C4-2B (cell line): Measurements from ENCODE around the gene MPP2.
"Not testable (repeated sequence)": the region's sequence is repeated elsewhere in the genome, so short reads cannot be mapped to it uniquely, and the experiment has no call there.

Source experiments
- H3K27ac ChIP-seq: fragments of 450-650 bp; 2 replicates; pipeline ENCODE4 v1.5.1; 2017
- ZFX ChIP-seq: fragments of 450-650 bp; IDR thresholded peaks from 2 replicates; pipeline ENCODE4 v1.6.1; 2017
- TF ChIP-seq, protein P1 (sequence below): fragments of 450-650 bp; conservative IDR thresholded peaks from 2 replicates; pipeline ENCODE4 v1.5.1; 2017; ENCODE audit warnings: mild to moderate bottlenecking

Gene MPP2

DNA sequence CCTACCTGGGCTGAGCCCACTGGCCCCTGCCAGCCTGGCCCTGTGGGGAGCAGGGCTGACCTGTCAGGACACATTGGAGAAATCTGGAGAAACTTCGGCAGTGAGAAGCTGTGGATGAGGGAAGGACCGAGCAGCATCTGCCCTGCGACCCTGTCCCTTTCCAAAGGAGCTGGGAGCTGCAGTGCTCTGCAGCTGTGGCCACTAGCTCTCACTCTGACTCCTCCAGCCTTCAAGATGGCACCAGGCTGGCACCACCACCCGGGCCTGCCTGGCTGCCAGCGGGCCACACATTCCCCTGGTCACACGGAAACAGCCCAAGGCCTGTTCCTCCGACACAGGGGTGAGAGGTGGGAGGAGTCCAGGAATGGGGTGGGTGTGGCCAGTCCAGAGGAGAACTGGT lies 30.3 kb downstream of the MPP2 start:
- H3K27ac ChIP-seq = no peak overlapping the region
- TF ChIP-seq ZFX = no peak
- TF ChIP-seq, protein P1, sequence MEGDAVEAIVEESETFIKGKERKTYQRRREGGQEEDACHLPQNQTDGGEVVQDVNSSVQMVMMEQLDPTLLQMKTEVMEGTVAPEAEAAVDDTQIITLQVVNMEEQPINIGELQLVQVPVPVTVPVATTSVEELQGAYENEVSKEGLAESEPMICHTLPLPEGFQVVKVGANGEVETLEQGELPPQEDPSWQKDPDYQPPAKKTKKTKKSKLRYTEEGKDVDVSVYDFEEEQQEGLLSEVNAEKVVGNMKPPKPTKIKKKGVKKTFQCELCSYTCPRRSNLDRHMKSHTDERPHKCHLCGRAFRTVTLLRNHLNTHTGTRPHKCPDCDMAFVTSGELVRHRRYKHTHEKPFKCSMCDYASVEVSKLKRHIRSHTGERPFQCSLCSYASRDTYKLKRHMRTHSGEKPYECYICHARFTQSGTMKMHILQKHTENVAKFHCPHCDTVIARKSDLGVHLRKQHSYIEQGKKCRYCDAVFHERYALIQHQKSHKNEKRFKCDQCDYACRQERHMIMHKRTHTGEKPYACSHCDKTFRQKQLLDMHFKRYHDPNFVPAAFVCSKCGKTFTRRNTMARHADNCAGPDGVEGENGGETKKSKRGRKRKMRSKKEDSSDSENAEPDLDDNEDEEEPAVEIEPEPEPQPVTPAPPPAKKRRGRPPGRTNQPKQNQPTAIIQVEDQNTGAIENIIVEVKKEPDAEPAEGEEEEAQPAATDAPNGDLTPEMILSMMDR = no peak

DNA sequence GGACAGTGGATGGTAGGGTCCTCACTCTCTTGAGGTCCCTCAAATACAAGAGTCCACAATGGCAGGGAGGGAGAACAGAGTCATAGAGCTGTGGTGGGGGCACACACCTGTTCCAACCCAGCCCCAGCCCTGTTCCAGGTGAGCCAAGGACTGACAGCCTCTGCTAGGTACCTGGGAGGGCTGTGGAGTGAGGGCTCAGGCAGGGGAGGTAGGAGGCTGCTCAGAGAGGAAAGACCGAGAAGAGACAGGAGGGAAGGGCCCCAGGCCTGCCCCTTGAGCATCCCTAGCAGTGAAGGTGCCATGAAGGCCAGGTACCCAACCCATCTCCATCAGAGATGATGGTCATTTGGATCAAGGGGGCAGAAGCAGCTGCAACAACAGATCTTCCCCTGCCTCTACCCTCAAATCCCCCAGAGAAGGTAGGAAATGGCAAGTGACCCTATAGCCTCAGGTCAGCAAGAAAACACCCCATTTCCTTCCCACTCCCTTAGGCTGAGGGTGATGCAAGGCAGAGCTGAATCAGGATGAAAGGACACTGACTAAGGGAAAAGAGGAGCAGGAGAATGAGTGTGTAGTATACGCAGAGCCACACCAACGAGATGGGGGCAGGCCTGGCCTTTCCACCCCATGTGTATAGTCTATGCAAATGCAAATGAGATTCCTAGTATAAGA lies 31.7 kb downstream of the MPP2 start:
- no peak for TF ChIP-seq ZFX
- TF ChIP-seq, protein P1 = no peak

DNA sequence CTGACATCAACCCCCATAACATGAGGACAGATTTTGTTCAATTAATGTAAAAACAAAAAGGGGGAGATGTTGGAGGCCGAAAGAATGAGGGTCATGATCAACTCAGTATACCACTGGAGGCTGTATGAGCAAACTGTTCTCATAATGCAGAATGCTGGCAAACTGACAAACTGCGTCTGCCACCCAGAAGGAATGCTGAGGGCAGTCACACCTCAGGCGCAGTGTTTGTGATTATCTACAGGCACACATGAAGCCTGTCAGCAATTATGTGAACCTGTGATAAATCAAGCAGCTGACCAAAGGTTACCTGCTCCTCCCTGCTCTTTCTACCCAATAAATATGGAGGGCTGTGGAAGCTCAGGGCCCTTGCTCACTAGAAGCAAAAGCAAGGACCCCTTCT lies 33.0 kb downstream of the MPP2 start:
- no peak overlapping the region for H3K27ac ChIP-seq
- TF ChIP-seq, protein P1 = no peak
- no peak for TF ChIP-seq ZFX

More for the DNA sequence above, 31.7 kb downstream of the MPP2 start:
- no peak overlapping the region for H3K27ac ChIP-seq

DNA sequence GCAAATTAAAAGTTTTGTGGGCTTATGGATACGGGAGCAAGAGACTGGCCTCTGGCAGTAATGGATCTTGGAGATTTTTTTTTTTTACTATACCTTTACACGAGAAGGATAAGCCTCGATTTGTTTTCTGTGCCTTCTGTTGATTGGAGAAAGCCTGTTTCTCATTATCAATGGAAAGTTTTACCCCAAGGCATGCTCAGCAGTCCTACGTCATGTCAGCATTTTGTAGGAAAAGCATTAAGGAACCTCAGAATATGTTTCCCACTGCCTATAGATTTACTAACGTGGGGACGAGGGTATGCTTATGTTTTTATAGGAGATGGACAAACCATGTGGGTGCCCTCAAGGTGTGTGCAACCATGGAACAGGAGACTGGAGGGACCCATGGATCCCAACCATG lies 33.5 kb downstream of the MPP2 start:
- H3K27ac ChIP-seq = no peak overlapping the region
- TF ChIP-seq, protein P1 = no peak
- no peak for TF ChIP-seq ZFX

DNA sequence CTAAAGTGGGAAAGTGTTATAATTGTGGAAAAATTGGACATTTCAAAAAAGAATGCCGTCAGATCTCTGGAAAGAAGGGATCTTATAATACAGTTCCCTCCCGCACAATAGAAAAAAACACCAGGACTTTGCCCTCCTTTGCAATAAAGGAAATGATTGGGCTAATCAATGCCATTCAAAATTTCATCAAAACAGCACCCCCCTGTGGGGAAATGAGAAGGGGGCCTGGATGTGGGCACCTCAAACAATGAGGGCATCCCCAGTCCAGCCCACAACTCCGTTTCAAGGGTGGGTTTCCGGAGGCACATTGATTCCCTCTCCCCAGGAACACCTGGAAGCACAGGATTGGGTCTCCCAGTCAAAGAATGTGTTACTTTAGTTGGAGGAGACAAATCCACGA lies 34.2 kb downstream of the MPP2 start:
- TF ChIP-seq ZFX = no peak
- TF ChIP-seq, protein P1 = peak; percentile 16

DNA sequence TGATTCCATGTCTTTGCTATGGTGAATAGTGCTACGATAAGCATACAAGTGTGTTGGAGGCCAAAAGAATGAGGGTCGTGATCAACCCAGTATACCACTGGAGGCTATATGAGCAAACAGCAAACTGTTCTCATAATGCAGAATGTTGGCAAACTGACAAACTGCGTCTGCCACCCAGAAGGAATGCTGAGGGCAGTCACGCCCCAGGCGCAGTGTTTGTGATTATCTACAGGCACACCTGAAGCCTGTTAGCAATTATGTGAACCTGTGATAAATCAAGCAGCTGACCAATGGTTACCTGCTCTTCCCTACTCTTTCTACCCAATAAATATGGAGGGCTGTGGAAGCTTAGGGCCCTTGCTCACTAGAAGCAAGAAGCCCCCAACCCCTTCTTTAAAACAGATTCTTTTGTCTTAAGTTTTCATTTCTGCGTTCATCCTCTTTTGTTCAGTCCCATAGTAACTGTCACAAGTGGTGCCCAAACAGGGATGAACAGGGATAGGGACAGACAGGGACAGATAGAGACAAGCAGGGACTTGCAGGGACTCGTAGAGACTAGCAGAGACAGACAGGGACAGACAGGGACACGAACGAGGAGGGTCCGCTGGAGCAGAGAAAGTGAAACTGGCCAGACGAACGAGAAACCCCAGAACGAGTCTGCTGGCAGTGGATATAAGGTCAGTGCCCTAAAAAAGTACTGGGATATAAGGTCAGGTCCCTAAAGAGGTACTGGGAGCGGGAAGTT lies 35.2 kb downstream of the MPP2 start:
- TF ChIP-seq ZFX = no peak
- TF ChIP-seq, protein P1 = no peak
- H3K27ac ChIP-seq = no peak overlapping the region

More for the DNA sequence above, 34.2 kb downstream of the MPP2 start:
- no peak overlapping the region for H3K27ac ChIP-seq

DNA sequence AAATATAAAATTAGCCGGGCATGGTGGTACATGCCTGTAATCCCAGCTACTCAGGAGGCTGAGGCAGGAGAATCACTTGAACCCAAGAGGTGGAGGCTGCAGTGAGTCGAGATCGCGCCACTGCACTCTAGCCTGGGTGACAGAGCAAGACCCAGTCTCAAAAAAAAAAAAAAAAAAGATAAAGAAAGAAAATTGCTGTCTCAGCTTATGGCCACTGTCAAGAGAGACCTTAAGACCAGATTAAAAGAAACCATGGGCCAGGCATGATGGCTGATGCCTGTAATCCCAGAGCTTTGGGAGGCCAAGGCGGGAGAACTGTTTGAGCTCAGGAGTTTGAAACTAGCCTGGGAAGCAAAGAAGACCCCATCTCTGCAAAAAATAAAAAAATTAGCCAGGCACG lies 38.3 kb downstream of the MPP2 start:
- not testable (repeated sequence) for H3K27ac ChIP-seq
